Effector memory CD8-positive, alpha-beta T cell (primary cell): ENCODE results near the gene SPG7.

Experiments
- ATAC-seq: fragments of 150-1000 bp; cut with Tn5 transposase; replicated peaks from 2 replicates; pipeline ENCODE4 v1.10.0; 2021; ENCODE audit warnings: mild to moderate bottlenecking, moderate library complexity
- DNase-seq, 3 experiments: peaks; one replicate each; pipeline ENCODE4 v3.0.0; 2021
- H3K27ac Mint-ChIP-seq, 2 donors: one replicate each; pipeline ENCODE4 v1.8.0; 2022; ENCODE audit warnings: mild to moderate bottlenecking in 2 of 2, mixed read lengths in 2 of 2, moderate library complexity in 2 of 2
- H3K27me3 Mint-ChIP-seq, 2 donors: one replicate each; pipeline ENCODE4 v1.8.0; 2022; ENCODE audit warnings: mixed read lengths in 2 of 2
- H3K36me3 Mint-ChIP-seq: one replicate; pipeline ENCODE4 v1.8.0; 2022; ENCODE audit warnings: mild to moderate bottlenecking, moderate library complexity, mixed read lengths; ENCODE audit not compliant: insufficient read depth
- H3K4me1 Mint-ChIP-seq, 2 donors: one replicate each; pipeline ENCODE4 v1.8.0; 2022; ENCODE audit warnings: low read depth in 2 of 2, mixed read lengths in 2 of 2
- H3K4me3 Mint-ChIP-seq, 2 donors: one replicate each; pipeline ENCODE4 v1.8.0; 2022; ENCODE audit warnings: mild to moderate bottlenecking in 2 of 2, mixed read lengths in 2 of 2, moderate library complexity in 2 of 2
- H3K9me3 Mint-ChIP-seq, 2 donors: one replicate each; pipeline ENCODE4 v1.8.0; 2022; ENCODE audit warnings: mixed read lengths in 2 of 2

SPG7 gene

GRCh38 chr16:89507214-89507833, 879 bp upstream of the SPG7 start:
- Mint-ChIP-seq H3K4me1 (peaks cover 17 to 26% of the 10 kb centered on the region in 2 donors), H3K27me3 (no peaks in the 10 kb centered on the region), H3K27ac (peak overlapping the region; percentile 69 to 86), H3K36me3 (peaks cover 49% of the 10 kb centered on the region), H3K9me3 (no peaks in the 10 kb centered on the region), H3K4me3 (peak overlapping the region; percentile 75)
- DNase-seq: peak in 1 of 3 experiments; percentile 8
- peak; percentile 6 for ATAC-seq

- Mint-ChIP-seq H3K4me1 (peaks cover 12 to 18% of the 10 kb centered on the region in 2 donors), H3K9me3 (no peaks in the 10 kb centered on the region), H3K36me3 (peaks cover 77% of the 10 kb centered on the region), H3K27ac (no peak overlapping the region), H3K4me3 (peak overlapping the region; percentile 75), H3K27me3 (no peaks in the 10 kb centered on the region)
- ATAC-seq (no peak), DNase-seq (no peak)
Measured at GRCh38 chr16:89510526-89510925, 2.3 kb downstream of the SPG7 start.

GRCh38 chr16:89511374-89511773, 3.2 kb downstream of the SPG7 start:
- peaks cover 77% of the 10 kb centered on the region for H3K36me3 Mint-ChIP-seq
- no peaks in the 10 kb centered on the region for H3K9me3 Mint-ChIP-seq

GRCh38 chr16:89512453-89512852, 4.2 kb downstream of the SPG7 start:
- H3K27ac Mint-ChIP-seq: no peak overlapping the region
- ATAC-seq: no peak

More at GRCh38 chr16:89511374-89511773, 3.2 kb downstream of the SPG7 start:
- DNase-seq (no peak), ATAC-seq (no peak)
- H3K27ac Mint-ChIP-seq: peak overlapping the region in 1 of 2 donors; percentile 19
- no peak overlapping the region for H3K4me3 Mint-ChIP-seq
- H3K27me3 Mint-ChIP-seq: no peaks in the 10 kb centered on the region
- peaks cover 4 to 9% of the 10 kb centered on the region in 2 donors for H3K4me1 Mint-ChIP-seq

GRCh38 chr16:89517128-89517527, 8.9 kb downstream of the SPG7 start:
- DNase-seq (no peak), ATAC-seq (no peak)
- Mint-ChIP-seq H3K9me3 (no peaks in the 10 kb centered on the region), H3K4me1 (peaks cover 8 to 16% of the 10 kb centered on the region in 2 donors), H3K36me3 (peaks cover 75% of the 10 kb centered on the region), H3K27ac (no peak overlapping the region), H3K4me3 (no peak overlapping the region), H3K27me3 (no peaks in the 10 kb centered on the region)

More at GRCh38 chr16:89512453-89512852, 4.2 kb downstream of the SPG7 start:
- H3K9me3 Mint-ChIP-seq: no peaks in the 10 kb centered on the region
- H3K4me1 Mint-ChIP-seq: peaks cover 4% of the 10 kb centered on the region in 2 donors
- DNase-seq: no peak
- no peak overlapping the region for H3K4me3 Mint-ChIP-seq
- H3K36me3 Mint-ChIP-seq: peaks cover 81% of the 10 kb centered on the region
- no peaks in the 10 kb centered on the region for H3K27me3 Mint-ChIP-seq

GRCh38 chr16:89519881-89520280, 11.7 kb downstream of the SPG7 start:
- H3K4me1 Mint-ChIP-seq: peaks cover 8 to 15% of the 10 kb centered on the region in 2 donors
- H3K27me3 Mint-ChIP-seq: no peaks in the 10 kb centered on the region
- no peak overlapping the region for H3K27ac Mint-ChIP-seq
- DNase-seq: no peak
- H3K4me3 Mint-ChIP-seq: no peak overlapping the region
- peaks cover 68% of the 10 kb centered on the region for H3K36me3 Mint-ChIP-seq
- ATAC-seq: no peak
- no peaks in the 10 kb centered on the region for H3K9me3 Mint-ChIP-seq

GRCh38 chr16:89522287-89522686, 14.1 kb downstream of the SPG7 start:
- H3K36me3 Mint-ChIP-seq: peaks cover 71% of the 10 kb centered on the region

GRCh38 chr16:89523680-89524344, 15.6 kb downstream of the SPG7 start:
- no peaks in the 10 kb centered on the region for H3K27me3 Mint-ChIP-seq
- ATAC-seq (no peak), DNase-seq (no peak)
- no peaks in the 10 kb centered on the region for H3K9me3 Mint-ChIP-seq
- peaks cover 69% of the 10 kb centered on the region for H3K36me3 Mint-ChIP-seq
- H3K27ac Mint-ChIP-seq: no peak overlapping the region
- no peak overlapping the region for H3K4me3 Mint-ChIP-seq
- peaks cover 3 to 10% of the 10 kb centered on the region in 2 donors for H3K4me1 Mint-ChIP-seq

More at GRCh38 chr16:89522287-89522686, 14.1 kb downstream of the SPG7 start:
- DNase-seq (no peak), ATAC-seq (no peak)
- no peak overlapping the region for H3K4me3 Mint-ChIP-seq
- H3K27me3 Mint-ChIP-seq: no peaks in the 10 kb centered on the region
- peaks cover 8 to 13% of the 10 kb centered on the region in 2 donors for H3K4me1 Mint-ChIP-seq
- no peak overlapping the region for H3K27ac Mint-ChIP-seq
- H3K9me3 Mint-ChIP-seq: no peaks in the 10 kb centered on the region

- ATAC-seq: no peak
- Mint-ChIP-seq H3K9me3 (no peaks in the 10 kb centered on the region), H3K4me3 (no peak overlapping the region), H3K36me3 (peaks cover 69% of the 10 kb centered on the region), H3K27me3 (no peaks in the 10 kb centered on the region), H3K4me1 (peaks cover 0 to 5% of the 10 kb centered on the region in 2 donors), H3K27ac (no peak overlapping the region)
- DNase-seq: no peak
Measured at GRCh38 chr16:89525146-89525913, 17.1 kb downstream of the SPG7 start.

- Mint-ChIP-seq H3K27ac (no peak overlapping the region), H3K36me3 (peaks cover 82% of the 10 kb centered on the region), H3K4me1 (peaks cover 2% of the 10 kb centered on the region in 2 donors), H3K9me3 (no peaks in the 10 kb centered on the region), H3K4me3 (no peak overlapping the region), H3K27me3 (no peaks in the 10 kb centered on the region)
- no peak for DNase-seq
- ATAC-seq: no peak
Measured at GRCh38 chr16:89529097-89529496, 20.9 kb downstream of the SPG7 start.

GRCh38 chr16:89530401-89531381, 22.5 kb downstream of the SPG7 start:
- no peak for ATAC-seq
- Mint-ChIP-seq H3K9me3 (no peaks in the 10 kb centered on the region), H3K4me1 (peaks cover 10% of the 10 kb centered on the region in 2 donors), H3K27me3 (no peaks in the 10 kb centered on the region), H3K36me3 (peaks cover 66% of the 10 kb centered on the region), H3K27ac (no peak overlapping the region), H3K4me3 (no peak overlapping the region)
- no peak for DNase-seq

GRCh38 chr16:89531821-89532526, 23.8 kb downstream of the SPG7 start:
- Mint-ChIP-seq H3K36me3 (peaks cover 58% of the 10 kb centered on the region), H3K9me3 (no peaks in the 10 kb centered on the region), H3K4me3 (no peak overlapping the region), H3K27ac (peak overlapping the region in 1 of 2 donors; percentile 53), H3K4me1 (peaks cover 10% of the 10 kb centered on the region in 2 donors), H3K27me3 (no peaks in the 10 kb centered on the region)
- ATAC-seq (no peak), DNase-seq (no peak)
